ENCODE results near the gene EDRF1.

GRCh38 chr10:125727436-125727835 lies 7.9 kb downstream of the EDRF1 start:
- TF ChIP-seq EZH2phosphoT487 (IDR thresholded peaks at IDR 0.05; ENCODE audit: insufficient read depth, low read depth), result no peak
- no peak for TF ChIP-seq EZH2 (IDR thresholded peaks at IDR 0.05; ENCODE audit: insufficient read depth, poor library complexity, severe bottlenecking)

Measured in GM23248 (cell line).